Measurements from ENCODE around the gene BNC2.

BNC2 gene

DNA sequence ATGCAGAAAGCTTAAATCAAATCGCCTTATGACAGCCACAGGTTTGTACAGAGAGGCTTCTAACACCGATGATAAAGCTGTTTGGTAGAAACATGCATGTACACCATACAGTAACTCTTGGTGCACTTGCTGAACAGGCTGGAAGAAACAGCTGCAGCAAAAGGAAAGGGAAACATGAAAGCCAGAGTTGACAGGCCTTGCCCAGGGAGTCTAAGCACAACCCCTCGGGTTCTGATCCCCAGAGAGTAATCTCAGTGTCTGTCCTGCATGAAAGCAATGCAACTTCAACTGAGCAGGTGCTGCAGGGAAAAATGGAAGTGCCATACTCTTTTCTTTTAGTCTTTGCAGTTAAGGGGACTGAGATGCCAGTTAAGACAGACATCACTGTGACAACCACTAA is 419.9 kb downstream of the BNC2 start:
- H3K9me3 ChIP-seq (ENCODE audit: control insufficient read depth, low read length): no peaks in the 10 kb centered on the region
- H3K27me3 ChIP-seq (ENCODE audit: control insufficient read depth, insufficient read depth, low read length): no peaks in the 10 kb centered on the region
- no peak overlapping the region for H3K9ac ChIP-seq
- H2AFZ ChIP-seq: no peak overlapping the region
- H3K4me2 ChIP-seq (ENCODE audit: low read length): no peak overlapping the region
- H3K27ac ChIP-seq: no peak overlapping the region
- TF ChIP-seq, protein P1, sequence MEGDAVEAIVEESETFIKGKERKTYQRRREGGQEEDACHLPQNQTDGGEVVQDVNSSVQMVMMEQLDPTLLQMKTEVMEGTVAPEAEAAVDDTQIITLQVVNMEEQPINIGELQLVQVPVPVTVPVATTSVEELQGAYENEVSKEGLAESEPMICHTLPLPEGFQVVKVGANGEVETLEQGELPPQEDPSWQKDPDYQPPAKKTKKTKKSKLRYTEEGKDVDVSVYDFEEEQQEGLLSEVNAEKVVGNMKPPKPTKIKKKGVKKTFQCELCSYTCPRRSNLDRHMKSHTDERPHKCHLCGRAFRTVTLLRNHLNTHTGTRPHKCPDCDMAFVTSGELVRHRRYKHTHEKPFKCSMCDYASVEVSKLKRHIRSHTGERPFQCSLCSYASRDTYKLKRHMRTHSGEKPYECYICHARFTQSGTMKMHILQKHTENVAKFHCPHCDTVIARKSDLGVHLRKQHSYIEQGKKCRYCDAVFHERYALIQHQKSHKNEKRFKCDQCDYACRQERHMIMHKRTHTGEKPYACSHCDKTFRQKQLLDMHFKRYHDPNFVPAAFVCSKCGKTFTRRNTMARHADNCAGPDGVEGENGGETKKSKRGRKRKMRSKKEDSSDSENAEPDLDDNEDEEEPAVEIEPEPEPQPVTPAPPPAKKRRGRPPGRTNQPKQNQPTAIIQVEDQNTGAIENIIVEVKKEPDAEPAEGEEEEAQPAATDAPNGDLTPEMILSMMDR (IDR thresholded peaks at IDR 0.05): no peak
- no peak overlapping the region for H3K4me3 ChIP-seq (ENCODE audit: low read depth, low read length)
- no peaks in the 10 kb centered on the region for H3K36me3 ChIP-seq (ENCODE audit: control insufficient read depth, insufficient read depth, low read length)
- no peaks in the 10 kb centered on the region for H3K4me1 ChIP-seq
- no peaks in the 10 kb centered on the region for H3K79me2 ChIP-seq

DNA sequence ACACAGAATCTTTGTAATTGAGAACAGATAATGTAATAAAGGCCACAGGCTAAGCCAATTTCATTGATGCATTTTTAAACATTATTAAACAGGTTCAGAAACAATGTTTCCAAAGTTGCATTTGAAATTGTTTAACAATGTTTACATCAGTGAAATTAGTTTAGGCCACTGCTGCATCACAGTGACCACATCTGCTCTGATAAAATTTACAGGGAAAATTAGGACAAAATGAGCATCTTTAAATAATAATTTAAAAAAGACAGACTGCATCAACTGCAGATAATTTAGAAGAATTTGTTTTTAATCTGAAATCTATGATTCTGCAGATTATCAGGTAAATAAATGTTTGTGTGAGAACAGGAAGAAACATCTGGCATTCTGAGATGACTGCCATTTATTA is 420.4 kb downstream of the BNC2 start:
- H3K9ac ChIP-seq: no peak overlapping the region
- H3K79me2 ChIP-seq: no peaks in the 10 kb centered on the region
- TF ChIP-seq, protein P1 (IDR thresholded peaks at IDR 0.05): no peak
- no peaks in the 10 kb centered on the region for H3K27me3 ChIP-seq (ENCODE audit: control insufficient read depth, insufficient read depth, low read length)
- no peaks in the 10 kb centered on the region for H3K36me3 ChIP-seq (ENCODE audit: control insufficient read depth, insufficient read depth, low read length)
- H3K4me3 ChIP-seq (ENCODE audit: low read depth, low read length): no peak overlapping the region
- no peaks in the 10 kb centered on the region for H3K9me3 ChIP-seq (ENCODE audit: control insufficient read depth, low read length)
- no peaks in the 10 kb centered on the region for H3K4me1 ChIP-seq
- H3K27ac ChIP-seq: no peak overlapping the region
- H2AFZ ChIP-seq: no peak overlapping the region
- H3K4me2 ChIP-seq (ENCODE audit: low read length): no peak overlapping the region

DNA sequence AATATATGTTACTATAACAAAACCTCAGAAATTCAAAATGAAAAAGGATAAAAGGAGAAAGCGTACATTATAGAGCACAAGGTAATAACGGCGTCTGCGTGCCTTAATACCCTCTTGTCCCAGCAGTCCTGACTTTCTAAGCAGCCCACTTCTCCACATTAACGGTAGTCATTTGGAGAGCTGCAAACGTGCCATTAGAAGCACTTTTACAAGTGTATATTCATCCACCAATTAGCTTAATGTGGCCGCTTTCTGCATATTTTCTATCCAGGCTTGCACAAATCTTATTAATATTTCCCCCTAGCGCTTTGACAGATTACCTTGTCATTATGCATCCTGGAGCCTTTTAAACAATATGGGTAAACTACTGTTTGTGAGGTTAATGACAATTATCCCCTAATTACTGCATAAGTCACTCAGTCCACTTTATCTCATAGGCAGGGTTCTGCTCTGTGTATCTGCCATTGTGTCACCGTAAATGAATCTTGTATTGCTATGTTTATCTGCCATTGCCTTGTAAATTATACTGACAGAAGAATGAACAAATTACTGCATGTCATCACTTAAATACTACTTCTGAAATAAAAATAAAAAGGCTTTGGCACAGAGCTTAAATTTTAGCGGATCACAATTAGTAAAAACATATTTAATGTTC is 421.3 kb downstream of the BNC2 start:
- H3K79me2 ChIP-seq: no peaks in the 10 kb centered on the region
- H3K4me1 ChIP-seq: no peaks in the 10 kb centered on the region
- H3K27me3 ChIP-seq (ENCODE audit: control insufficient read depth, insufficient read depth, low read length): no peaks in the 10 kb centered on the region
- H2AFZ ChIP-seq: no peak overlapping the region
- no peak overlapping the region for H3K4me3 ChIP-seq (ENCODE audit: low read depth, low read length)
- no peak overlapping the region for H3K4me2 ChIP-seq (ENCODE audit: low read length)
- H3K9ac ChIP-seq: no peak overlapping the region
- no peak overlapping the region for H3K27ac ChIP-seq
- H3K9me3 ChIP-seq (ENCODE audit: control insufficient read depth, low read length): no peaks in the 10 kb centered on the region
- H3K36me3 ChIP-seq (ENCODE audit: control insufficient read depth, insufficient read depth, low read length): no peaks in the 10 kb centered on the region
- TF ChIP-seq, protein P1 (IDR thresholded peaks at IDR 0.05): no peak

DNA sequence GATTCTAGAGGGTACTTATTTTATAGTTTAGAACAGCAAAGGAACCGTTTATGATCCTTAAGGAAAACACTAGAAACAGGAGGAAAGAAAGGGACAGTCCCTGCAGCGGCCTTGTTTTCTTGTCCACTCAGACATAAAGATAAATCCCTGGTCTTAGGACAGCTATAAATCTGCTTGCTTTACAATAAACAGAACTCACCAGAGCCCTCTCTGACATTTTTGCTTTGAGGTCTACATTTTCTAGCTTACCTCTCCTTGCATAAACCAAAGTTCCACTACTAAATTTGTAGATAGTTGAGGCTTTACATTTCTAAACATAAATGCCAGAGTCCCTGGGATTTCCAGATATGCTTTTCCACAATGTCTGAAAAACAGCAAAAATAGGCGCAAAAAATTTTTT is 422.5 kb downstream of the BNC2 start:
- Histone ChIP-seq H3K27me3 (ENCODE audit: control insufficient read depth, insufficient read depth, low read length) (no peaks in the 10 kb centered on the region), H3K9ac (no peak overlapping the region), H3K4me1 (no peaks in the 10 kb centered on the region), H3K9me3 (ENCODE audit: control insufficient read depth, low read length) (no peaks in the 10 kb centered on the region), H3K4me2 (ENCODE audit: low read length) (no peak overlapping the region), H3K36me3 (ENCODE audit: control insufficient read depth, insufficient read depth, low read length) (no peaks in the 10 kb centered on the region), H3K79me2 (no peaks in the 10 kb centered on the region), H2AFZ (no peak overlapping the region), H3K27ac (no peak overlapping the region), H3K4me3 (ENCODE audit: low read depth, low read length) (no peak overlapping the region)
- TF ChIP-seq, protein P1 (IDR thresholded peaks at IDR 0.05): no peak

DNA sequence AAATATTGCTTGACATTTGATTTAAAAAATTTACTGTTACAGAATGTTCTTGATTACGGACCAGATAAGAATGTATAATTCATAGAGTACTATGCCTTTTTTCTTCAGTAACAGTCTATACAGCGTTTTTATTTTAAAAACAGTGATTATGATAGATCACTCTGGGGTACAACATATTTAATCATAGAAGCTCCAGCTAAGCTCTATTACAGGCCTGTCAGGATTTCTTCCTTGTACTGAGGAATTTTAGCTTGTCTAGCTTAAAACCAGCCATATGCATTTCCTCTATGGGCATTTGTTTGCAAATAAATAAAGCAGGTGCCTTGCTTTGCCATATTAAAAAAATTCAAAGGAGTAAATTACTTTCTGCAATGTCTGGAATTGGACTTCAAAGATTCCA is 423.8 kb downstream of the BNC2 start:
- no peaks in the 10 kb centered on the region for H3K79me2 ChIP-seq
- H3K4me1 ChIP-seq: no peaks in the 10 kb centered on the region
- no peak overlapping the region for H2AFZ ChIP-seq
- no peaks in the 10 kb centered on the region for H3K27me3 ChIP-seq (ENCODE audit: control insufficient read depth, insufficient read depth, low read length)
- no peaks in the 10 kb centered on the region for H3K9me3 ChIP-seq (ENCODE audit: control insufficient read depth, low read length)
- H3K36me3 ChIP-seq (ENCODE audit: control insufficient read depth, insufficient read depth, low read length): no peaks in the 10 kb centered on the region
- TF ChIP-seq, protein P1 (IDR thresholded peaks at IDR 0.05): no peak
- no peak overlapping the region for H3K27ac ChIP-seq
- H3K4me2 ChIP-seq (ENCODE audit: low read length): no peak overlapping the region
- no peak overlapping the region for H3K4me3 ChIP-seq (ENCODE audit: low read depth, low read length)
- H3K9ac ChIP-seq: no peak overlapping the region

All from parathyroid adenoma (tissue), 2 donors.